GM18499 (cell line): ENCODE measurements around the gene PPP2R3B.
A peak's percentile ranks its signal among the peaks of the same experiment; 100 is the strongest.
"Not testable (repeated sequence)": the region's sequence is repeated elsewhere in the genome, so short reads cannot be mapped to it uniquely, and the experiment has no call there.

ENCODE experiments used
- ATAC-seq: cut with Tn5 transposase; IDR thresholded peaks from one replicate; pipeline ENCODE4 v1.9.1; 2021; ENCODE audit warnings: moderate number of reproducible peaks; ENCODE audit not compliant: insufficient read depth, unreplicated experiment

Gene PPP2R3B

DNA sequence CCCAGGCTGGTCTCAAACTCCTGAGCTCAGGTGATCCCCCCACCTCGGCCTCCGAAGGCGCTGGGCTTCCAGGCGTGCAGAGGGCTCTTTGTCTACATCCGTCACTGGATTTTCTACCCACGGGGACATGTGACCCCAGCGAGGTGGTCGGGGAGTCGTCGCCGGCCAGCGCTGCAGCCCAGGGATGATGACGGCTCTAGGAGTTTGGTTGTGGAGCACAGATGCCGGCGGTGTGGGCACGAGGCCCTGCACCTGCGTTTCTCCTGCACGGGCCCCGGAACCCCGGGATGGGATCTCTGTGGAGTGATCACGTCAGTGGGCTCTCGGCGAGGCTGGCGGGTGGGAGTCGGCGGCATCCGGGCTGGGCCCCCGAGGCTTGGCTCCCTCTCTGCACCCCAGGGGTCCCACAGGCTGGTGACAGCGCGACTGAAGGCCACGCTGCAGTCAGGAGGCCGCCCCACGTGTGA lies 59.0 kb downstream of the PPP2R3B start:
- ATAC-seq, result no peak

GRCh38 chrX:324664-325063 lies 62.0 kb downstream of the PPP2R3B start:
- not testable (repeated sequence) for ATAC-seq

DNA sequence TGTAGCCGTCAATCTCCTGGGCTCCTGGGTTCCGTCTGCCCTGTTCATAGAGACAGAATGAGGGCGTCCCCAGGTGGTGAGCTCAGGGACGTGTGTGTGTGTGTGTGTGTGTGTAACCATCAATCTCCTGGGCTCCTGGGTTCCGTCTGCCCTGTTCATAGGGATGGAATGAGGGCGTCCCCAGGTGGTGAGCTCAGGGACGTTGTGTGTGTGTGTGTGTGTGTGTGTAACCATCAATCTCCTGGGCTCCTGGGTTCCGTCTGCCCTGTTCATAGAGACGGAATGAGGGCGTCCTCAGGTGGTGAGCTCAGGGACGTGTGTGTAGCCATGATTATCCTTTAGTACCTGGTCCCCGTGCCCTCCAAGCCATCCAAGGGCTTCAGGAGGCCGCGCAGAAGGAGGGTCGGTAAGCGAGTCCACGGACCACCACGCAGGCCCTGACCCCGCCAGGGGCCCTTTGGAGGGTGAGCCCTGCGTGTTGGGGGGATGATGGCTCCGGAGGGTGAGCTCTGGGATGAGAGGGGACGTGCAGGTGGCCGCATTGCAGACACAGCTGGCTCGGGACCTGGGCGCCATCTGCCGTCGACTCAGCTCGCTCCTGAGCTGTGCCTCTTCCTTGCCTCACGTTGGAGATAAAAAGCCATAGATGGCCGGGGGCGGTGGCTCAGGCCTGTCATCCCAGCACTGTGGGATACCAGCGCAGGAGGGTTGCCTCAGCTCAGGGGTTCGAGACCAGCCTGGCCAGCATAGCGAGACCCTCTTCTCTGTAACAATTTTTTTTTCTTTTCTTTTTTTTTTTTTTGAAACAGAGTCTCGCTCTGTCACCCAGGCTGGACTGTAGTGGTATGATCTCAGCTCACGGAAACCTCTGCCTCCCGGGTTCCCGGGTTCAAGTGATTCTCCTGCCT lies 62.7 kb downstream of the PPP2R3B start:
- ATAC-seq, result no peak

- no peak for ATAC-seq
These were observed 66.5 kb downstream of the PPP2R3B start for GRCh38 chrX:320126-320783.

DNA sequence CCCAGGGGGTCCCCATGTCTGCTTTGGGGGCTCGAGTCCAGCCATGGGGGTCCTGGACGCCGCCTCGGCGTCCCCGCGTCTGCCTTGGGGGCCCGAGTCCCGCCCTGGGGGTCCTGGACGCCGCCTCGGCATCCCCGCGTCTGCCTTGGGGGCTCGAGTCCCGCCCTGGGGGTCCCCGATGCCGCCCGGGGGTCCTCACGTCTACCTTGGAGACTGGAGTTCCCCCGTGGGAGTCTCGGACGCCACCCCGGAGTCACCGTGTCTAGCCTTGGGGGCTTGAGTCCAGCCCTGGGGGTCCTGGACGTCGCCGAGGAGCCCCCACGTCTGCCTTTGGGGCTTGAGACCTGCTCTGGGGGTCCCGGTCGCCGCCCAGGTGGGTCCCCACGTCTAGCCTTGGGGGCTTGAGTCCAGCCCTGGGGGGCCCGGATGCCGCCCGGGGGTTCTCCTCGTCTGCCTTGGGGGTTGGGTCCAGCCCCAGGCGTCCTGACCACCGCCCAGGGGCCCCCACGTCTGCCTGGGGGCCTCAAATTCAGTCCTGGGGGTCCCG lies 67.1 kb downstream of the PPP2R3B start:
- ATAC-seq, result no peak

DNA sequence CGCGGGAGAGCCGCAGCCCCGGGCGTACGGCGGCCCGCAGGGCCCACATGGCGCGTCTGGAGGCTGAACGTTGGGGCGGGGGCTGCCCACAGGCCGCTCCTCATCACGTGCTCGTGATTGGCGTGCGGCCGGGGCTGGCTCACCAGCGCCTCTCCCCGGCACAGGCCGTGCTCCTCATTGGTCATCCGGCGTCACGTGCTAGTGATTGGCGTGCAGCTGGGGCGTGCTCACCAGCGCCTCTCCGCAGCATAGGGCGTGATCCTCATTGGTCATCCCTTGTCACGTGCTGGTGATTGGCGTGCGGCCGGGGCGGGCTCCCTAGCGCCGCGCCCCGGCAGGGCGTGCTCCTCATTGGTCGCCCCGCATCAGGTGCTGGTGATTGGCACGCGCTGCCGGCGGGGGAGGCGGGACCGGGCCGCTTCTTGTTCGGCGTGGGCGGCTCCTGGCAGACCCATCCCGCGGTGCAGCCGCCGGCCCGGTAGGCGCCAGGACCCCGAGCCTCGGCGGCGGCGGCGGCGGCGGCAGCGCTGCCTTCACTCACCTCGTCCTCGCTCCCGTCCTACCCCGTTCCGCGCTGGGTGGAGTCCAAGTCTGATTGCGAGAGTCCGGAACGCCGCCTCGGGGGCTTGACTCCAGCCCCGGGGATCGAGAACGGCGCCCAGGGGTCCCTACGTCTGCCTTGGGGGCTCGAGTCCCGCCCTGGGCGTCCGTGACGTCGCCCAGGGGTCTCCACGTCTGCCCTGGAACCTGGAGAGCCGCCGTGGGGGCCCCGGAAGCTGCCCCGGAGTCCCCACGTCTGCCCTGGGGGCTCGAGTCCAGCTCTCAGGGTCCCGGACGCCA lies 67.7 kb downstream of the PPP2R3B start, which contains the start of gene GTPBP6:
Gene GTPBP6, minus strand, starts transcription at position 58 of the 840 bp plus-strand sequence. Its CDS starts 9 bp downstream, at position 49.
- peak; percentile 79 for ATAC-seq

DNA sequence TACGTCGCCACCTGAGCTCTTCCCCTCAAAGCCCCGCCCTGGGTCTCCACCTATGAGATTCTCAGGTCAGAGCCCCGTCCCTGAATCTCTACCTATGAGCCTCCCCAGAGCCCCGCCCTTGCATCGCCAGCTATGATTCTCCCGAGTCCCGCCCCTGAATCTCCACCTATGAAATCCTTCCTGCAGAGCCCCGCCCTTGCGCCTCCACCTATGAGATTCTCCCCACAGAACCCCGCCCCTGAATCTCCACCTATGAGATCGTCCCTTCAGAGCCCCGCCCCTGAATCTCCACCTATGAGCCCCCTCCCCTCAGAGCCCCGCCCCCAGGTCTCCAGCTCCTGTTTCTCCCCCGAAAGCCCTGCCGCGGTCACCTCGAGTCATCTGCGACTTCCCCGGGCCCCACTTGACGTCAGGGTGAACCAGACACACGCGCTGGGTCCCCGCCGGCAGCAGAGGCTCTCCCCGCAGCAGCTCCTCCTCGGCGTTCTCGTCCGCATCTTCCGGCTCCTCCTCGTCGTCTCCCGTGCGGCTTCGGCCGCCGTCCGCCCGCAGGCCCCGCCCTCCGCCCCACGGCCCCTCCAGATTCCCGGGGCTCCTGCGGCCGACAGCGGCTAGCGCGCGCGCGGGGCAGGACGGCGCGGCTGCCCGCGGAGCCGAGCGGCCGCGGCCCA lies 68.5 kb downstream of the PPP2R3B start:
- peak; percentile 49 for ATAC-seq

GRCh38 chrX:317424-318067 lies 69.2 kb downstream of the PPP2R3B start:
- no peak for ATAC-seq

DNA sequence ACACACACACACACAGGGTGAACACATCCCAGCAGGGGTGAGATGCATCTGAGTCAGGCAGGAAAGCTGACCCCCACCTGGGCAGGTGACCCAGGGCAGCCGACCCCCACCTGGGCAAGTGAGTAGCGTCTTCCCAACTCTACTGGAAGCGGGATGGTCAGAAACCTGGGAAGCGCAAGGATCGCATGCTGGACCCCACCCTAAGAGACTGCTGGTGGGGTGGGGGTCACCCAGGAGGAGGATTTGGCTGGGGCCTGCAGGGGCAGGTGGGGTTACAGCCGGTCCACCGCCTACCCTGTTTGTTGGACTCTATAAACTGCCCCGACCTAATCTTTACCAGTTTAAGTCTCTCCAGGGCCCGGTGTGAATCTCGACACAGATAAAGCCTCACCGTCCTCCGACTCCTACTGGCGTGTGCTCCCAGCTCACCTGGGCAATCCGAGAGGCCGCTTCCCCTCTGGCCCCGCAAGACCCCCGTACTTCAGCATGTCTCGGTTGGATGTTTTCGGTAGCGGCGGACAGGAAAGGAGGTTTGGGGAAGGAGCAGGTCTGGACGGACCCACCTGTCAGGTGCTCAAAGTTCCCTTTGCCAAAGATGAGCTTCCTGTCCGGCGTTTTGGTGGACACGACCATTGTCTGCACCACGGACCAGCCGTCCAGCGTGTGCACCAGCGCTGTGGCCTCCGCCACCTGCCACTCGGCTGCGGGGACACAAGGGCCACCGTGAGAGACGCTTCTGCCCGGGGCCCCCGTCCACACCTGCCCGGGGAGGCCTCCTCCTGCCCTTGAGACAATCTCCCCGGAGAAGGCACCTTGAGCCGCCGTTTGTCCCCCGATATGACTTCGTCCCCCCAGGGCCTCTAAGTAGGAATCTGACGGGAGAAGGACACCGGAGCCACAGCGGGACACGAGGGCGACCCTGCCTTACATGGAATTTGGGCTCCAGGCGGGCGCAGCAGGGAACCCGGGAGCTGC lies 70.1 kb downstream of the PPP2R3B start:
- ATAC-seq, result no peak

DNA sequence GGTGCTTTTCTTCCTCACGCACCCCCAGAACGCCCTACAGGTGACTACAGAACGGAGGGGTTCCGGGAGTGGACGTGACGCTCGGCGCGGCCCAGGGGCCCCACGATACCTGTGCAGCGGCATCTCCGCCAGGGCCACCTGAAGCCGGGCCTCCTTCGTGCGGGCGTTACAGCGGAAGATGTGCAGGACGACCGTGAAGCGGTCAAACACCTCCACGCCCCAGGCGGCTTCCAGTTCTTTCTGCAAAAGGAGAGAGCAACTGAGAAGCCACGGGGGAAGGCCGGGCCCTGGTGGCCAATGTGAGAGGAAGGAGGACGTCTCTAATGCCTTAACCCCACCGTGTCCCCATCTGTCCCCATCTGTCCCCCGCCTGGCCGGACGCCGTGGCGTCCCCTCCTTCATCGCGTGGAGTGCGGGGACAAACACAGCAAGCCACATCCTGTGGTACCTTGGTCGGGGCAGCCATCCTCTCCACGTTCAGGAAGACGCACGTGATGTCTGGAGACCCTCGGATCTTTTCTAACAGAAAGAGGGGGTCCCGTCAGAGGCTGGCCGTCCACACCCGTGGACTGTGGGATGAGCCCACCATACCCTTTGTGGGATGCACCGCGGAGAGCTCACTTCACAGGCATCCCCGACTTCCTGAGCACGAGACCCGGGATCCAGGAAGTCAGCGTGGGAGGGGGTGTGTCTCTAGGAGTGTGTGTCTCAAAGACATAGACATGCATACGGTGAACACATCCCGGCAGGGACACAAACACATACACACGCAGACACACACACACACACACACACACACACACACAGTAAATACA lies 71.7 kb downstream of the PPP2R3B start:
- ATAC-seq, result no peak

DNA sequence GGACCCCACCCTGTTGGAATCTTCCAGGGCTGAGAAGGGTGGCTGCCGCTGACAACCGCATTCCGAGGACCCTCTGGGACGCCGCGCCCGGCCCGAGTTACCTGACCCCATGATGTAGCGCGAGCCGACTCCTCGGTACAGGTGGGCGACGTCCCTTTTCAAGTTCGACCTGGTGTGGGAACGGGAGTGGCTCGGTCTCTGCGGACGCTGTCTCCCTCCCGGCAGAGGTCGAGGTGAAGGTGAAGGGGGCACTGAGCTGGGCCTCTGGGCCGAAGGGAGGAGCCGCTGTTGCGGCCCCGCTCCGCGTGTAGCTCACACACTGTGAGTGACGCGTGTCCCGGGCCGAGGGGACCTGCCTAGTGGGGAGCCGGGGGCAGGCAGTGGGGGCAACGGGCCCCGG lies 72.7 kb downstream of the PPP2R3B start:
- no peak for ATAC-seq

GRCh38 chrX:313546-313945 lies 73.2 kb downstream of the PPP2R3B start:
- no peak for ATAC-seq

GRCh38 chrX:312621-313331 lies 73.9 kb downstream of the PPP2R3B start:
- ATAC-seq, result no peak

DNA sequence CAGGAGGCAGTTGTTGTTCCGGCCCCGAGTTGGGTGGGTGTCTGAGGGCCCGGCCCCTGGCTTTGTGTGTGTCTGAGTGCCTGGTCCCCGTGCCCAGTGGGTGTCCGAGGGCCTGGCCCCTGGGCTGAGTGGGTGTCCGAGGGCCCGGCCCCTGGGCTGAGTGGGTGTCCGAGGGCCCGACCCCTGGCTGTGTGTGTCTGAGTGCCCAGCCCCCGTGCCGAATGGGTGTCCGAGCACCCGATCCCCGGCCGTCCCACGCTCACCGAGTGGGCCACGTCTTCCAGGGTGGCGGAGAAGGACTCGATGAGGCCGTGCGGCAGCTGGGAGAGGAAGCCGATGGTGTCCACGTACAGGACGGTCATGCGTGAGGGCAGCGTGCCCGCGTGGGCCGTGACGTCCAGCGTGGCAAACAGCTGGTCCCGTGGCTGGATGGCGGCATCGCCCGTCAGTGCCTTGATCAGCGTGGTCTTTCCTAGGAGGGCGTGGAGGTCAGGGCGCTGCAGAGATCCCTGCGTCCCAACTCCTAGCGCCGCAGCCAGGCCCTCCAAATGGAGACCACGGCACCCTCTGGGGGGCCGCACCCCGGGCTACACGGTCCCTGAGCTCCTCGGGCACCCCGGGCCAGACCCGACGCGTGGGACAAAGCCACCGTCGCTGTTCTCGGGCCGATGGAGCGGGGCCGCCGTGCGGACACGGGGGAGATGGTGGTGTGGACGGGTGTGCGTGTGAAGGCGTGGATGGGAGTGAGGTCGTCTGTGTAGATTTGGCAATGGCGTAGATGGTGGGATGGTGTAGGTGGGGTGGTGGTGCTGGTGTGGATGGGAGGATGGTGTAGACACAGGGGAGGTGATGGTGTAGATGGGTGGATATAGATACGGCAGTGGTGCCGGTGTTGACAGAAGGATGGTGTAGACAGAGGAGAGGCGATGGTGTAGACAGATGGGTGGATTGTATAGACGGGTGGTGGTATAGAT lies 75.3 kb downstream of the PPP2R3B start:
- ATAC-seq, result no peak

GRCh38 chrX:310621-311155 lies 76.0 kb downstream of the PPP2R3B start:
- ATAC-seq, result no peak
